GM21367 (cell line): ENCODE data around the gene ZNF672.

ENCODE experiments used
- ATAC-seq: cut with Tn5 transposase; IDR thresholded peaks from one replicate; pipeline ENCODE4 v1.9.1; 2021; ENCODE audit not compliant: unreplicated experiment

The ZNF672 gene

GRCh38 chr1:248831842-248832241 lies 6.2 kb upstream of the ZNF672 start:
- ATAC-seq: no peak

DNA sequence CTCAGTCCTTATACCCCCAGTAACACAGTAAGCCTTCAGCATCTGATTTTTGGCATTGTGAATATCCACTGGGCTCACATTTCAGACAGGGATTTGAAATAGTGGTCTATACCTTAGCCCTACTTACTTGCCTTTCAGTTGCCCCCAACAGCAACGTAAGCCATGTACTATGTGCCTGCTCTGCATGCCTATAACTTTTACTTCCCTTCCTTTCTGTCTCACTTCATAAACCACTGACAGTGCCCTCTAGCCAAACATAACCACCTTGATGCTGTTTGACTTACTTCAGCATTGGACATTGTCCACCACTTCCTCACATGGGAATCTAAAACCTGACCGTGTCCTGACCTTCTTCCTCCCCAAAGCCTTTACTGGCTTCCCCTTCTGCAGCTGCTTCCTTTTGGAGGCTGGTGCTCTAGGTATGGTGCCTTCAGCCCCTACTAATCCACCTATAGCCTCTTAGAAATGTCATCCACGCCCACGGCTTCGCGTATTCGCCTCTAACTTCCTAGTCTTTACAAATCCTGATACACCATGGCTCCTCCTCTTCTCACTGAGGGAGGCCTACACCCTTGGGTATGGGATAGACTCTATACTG lies 3.6 kb upstream of the ZNF672 start:
- no peak for ATAC-seq

DNA sequence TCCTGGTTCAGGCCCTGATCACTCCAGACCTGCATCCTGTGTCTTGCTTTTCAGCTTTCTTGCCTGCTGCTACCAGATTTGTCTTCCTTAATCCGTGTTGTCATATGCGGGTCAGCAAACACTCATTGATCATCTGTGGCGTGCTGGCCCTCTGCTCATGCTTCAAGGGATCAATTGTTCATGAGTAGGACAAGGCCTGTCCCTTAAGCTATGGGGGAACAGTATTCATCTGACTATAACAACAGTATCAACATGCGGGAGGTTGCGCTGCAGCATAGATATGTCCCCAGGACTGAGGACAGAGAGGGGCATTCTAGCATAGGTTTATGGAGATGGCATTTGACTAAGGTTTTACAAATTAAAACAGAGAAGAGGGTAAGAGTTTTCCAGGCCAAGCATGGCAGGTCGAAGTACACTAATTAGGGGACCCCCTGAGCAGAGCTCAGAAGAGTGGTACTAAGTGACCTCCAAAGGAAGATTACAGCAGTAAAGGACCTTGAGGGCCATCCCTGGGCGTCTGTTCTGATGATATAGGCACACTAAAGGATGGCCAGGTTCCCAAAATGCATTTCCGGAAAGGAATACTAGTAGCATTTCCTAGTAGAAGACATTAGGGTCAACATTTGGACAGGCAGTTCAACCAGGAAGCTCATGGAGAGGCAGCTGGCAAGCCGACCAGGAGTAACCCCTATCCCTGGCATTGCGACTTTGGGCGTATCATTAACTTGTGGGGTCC lies 811 bp upstream of the ZNF672 start:
- ATAC-seq: no peak

DNA sequence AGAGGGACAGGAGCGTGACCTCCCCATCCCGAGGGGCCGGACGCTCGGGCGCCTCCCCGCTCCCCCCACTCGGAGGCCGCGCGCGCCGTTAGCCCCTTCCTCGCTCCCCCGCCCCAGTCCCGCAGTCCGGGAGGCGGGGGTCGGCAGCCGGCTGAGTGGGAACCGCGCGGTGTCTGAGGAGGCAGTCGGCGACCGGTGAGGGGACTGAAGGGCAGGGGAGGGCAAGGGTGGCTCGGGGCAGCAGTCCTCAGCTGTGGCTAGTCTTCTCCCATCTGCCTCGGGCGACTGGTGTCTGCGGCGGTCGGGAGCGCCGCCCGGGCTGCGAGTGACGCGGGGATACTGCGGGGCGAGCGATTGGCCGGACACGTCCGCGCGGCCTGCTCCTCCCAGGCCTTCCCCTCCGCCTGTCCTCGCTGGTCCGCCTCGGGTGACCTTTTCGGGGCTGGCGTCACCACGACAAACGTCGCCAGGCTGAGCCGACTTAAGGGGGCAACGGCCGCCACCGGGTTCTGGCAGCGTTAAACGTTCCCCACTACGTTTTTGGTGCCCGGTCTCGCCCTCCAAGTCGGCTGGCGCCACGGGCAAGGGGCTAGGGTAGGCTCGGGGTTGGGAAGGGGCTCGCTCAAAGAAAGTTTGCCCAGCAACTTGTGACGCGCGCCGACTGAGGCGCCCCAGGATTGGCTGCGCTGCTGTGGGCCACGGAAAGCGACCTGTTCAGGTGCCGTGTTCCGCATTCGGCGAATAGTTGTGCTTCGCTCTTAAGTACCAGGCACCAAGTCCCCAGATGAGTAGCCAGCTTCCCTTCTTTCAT lies 538 bp downstream of the ZNF672 start:
- ATAC-seq: peak; percentile 59

DNA sequence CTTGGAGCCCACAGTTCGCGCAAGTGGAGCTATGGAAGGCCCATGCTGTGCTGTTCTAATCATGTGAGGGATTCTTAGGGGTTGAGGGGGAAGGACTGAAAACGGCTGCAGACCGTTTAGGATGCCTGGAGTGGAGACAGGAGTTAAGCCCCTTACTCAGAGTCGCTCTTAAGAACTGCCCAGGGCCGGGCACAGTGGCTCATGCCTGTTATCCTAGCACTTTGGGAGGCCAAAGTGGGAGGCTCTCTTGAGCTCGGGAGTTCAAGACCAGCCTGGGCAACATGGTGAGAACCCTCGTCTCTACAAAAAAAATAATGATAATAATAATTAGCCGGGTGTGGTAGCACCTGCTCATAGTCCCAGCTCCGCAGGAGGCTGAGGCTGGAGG lies 1.1 kb downstream of the ZNF672 start:
- no peak for ATAC-seq

DNA sequence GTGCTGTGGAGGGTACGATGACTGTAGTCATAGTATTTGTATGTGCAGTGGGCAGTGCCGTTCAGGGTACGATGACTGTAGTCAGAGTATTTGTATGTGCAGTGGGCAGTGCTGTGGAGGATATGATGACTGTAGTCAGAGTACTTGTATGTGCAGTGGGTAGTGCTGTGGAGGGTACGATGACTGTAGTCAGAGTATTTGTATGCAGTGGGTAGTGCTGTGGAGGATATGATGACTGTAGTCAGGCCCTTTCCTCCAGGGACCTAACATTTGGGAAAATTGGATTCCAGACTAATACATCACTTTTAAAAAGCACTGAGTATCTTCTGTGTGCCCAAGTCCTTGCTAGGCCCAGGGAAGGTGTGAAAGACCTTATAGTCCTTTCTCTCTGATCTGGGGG lies 2.9 kb downstream of the ZNF672 start:
- ATAC-seq: no peak

GRCh38 chr1:248841702-248842395 lies 3.8 kb downstream of the ZNF672 start:
- ATAC-seq: no peak

DNA sequence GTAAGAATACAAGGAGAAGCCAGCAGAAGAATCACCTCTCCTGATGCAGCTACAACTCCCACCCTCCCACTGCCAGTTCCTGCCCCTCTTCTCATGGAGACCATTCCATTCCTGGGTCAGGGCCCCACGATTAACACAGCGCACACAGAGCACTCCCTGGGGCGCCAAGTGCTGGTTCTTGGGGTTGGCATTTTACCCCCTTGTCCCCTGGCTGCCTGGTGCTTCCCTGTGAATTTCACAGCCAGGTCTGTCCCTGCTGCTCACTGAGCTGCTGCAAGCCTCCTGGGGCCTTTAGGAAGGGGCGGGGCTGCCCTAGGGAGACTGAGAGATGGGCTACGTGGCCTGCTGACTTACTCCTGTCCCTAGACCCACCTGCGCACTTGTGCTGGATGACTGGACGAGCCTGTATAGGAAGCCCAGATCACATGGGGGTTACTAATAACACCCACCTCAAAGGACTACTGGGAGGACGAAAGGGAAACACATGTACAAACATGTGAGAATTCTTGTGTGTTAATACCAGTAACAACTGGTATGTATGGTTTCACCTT lies 4.8 kb downstream of the ZNF672 start:
- ATAC-seq: no peak

GRCh38 chr1:248843687-248844086 lies 5.7 kb downstream of the ZNF672 start:
- no peak for ATAC-seq

GRCh38 chr1:248844526-248844925 lies 6.5 kb downstream of the ZNF672 start:
- ATAC-seq: no peak

DNA sequence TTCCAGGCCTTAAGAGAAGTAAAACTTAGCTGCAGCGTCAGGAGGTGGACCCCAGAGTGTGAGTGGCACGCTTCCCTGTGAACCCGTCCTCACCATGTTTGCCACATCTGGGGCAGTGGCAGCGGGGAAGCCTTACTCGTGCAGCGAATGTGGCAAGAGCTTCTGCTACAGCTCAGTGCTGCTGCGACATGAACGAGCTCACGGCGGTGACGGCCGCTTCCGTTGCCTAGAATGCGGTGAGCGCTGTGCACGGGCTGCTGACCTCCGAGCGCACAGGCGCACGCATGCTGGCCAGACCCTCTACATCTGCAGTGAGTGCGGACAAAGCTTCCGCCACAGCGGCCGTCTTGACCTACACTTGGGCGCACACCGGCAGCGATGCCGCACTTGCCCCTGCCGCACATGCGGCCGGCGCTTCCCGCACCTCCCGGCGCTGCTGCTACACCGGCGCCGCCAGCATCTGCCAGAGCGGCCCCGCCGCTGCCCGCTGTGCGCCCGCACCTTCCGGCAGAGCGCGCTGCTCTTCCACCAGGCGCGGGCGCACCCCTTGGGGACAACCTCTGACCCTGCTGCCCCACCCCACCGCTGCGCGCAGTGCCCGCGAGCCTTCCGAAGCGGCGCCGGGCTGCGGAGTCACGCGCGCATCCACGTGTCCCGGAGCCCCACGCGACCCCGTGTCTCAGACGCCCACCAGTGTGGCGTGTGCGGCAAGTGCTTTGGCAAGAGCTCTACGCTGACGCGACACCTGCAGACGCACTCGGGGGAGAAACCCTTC lies 9.3 kb downstream of the ZNF672 start:
- no peak for ATAC-seq

GRCh38 chr1:248847956-248848561 lies 10.0 kb downstream of the ZNF672 start:
- no peak for ATAC-seq

GRCh38 chr1:248848602-248849001 lies 10.6 kb downstream of the ZNF672 start:
- ATAC-seq: no peak

DNA sequence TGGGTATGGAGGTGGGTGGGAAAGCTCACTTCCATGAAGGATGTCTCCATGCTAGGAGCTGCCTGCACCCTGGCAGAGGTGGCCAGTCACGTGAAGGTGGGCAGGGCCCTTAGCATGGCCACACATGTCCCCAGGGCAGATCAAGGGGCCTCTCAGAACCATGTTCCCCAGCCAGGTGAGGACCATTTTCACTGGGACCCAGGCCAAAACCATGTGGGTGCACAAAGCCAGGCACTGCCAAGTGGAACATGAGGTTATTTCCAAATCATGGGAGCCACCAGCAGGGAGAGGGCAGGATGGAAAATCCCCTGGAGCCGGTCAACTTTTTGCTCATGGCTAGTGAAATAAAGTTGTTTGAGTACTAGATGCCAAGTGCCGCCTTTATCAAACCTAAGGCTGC lies 11.1 kb downstream of the ZNF672 start:
- ATAC-seq: no peak

DNA sequence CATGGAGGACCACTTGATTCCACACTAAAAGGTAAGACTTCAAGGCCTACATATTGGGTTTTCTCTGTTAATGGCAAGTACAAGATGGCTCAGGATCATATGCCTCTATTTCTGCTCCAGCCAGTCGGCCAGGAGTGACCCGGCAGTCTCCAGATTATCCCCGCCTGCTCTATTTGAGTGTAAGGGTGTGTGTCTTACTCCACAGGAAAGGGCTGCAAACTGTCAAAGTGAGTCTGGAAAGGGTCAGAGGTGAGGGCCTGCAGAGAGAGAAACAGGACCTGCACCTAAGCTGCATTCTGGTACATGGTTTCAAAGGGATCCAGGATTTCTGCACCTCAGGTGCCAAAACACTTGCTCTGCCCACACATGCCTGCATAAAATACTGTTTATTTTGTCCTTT lies 11.6 kb downstream of the ZNF672 start:
- no peak for ATAC-seq

DNA sequence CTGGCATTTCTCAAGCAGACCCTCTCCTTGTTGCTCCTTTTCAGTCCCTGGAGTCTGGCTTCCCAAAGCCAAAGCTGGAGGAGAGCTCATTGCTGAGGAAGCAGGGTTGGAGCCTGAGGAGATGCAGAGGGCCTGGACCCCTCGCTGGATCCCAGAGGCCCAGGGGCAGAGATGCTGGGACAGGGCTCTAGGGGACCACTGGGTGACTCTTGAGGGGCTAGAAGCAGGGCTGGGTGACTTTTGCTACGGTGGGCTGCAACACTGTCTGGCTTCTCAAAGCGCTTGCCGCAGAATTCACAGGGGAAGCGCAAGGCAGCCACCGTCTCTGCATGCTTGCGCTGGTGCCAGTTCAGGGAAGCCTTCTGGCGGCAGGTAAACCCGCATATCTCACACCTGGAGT lies 12.1 kb downstream of the ZNF672 start:
- ATAC-seq: no peak

- ATAC-seq: no peak
Measured at GRCh38 chr1:248850536-248851251, 12.7 kb downstream of the ZNF672 start.

DNA sequence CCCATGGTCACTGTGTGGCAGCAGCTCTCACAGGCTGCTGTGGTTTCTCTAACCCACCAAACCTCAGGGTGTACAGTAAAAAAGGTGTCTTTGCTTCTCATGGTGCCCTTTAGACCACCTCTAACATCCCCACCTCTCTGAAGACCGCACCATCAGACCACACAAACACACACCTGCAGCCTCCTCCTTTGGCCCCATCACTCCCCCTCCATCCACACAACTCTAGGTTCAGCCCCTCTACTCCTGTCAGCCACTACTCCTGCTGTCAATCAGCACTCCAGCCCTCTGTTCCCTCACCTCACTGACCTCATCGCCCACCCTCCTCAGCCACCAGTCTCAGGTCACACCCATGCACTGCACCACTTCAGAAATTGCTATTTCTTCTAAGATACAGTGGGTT lies 13.4 kb downstream of the ZNF672 start:
- no peak for ATAC-seq
